ENCODE data around the gene EMC6.

- TF ChIP-seq ZNF274 (IDR thresholded peaks at IDR 0.05; ENCODE audit: low read depth, low read length) (no peak), YY1 (IDR thresholded peaks at IDR 0.05; ENCODE audit: insufficient read depth, insufficient read length) (no peak)
Observed at GRCh38 chr17:3698139-3698538, 29.5 kb downstream of the EMC6 start.

All from NT2/D1 (cell line).